HG03045 (cell line): ENCODE results near the gene SEPTIN6.
A peak's percentile ranks its signal among the peaks of the same experiment; 100 is the strongest.
"Not testable (repeated sequence)": the region's sequence is repeated elsewhere in the genome, so short reads cannot be mapped to it uniquely, and the experiment has no call there.

Source experiments
- ATAC-seq: cut with Tn5 transposase; IDR thresholded peaks from one replicate; pipeline ENCODE4 v1.9.1; 2021; ENCODE audit warnings: mild to moderate bottlenecking, moderate library complexity; ENCODE audit not compliant: unreplicated experiment

The SEPTIN6 gene

DNA sequence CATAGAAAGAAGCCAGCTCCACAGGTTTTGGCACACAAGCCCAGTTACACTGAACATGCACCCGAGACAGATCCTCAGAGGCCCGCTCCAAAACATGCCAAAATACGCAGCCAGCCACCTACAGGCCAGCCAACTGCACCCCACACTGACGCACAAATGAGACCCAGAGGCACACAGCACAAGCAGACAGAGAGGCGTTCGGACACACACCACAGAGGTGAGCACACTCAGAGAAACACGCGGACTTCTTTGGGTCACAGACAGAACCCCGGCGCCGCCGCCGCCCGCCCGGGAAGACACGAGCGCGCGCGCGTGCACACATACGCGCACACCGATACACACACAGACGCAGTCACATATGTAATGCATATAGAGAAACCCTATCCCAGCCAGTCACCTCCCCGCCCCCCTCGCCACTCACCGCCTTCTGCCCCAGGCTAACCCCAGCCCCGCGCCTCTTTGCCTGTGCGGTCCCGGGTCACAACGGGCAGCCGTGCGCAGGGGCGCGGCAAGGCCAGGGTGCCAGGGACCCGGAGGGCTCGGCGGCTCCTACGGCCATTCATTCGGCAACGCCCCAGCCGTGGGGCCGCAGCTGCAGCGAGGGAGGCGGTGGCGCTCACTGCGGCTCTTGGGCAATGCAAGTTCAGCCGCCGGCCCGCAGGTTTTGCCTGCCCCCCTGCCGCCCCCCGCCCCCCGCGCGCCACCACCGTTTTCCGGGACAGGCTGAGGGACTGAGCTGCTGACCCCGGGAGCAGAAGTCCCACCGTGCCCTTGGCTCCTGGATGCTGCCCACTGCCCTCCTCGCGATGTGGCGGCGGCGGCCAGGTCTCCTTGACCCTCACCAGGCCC, 553 bp downstream of the SEPTIN6 start:
- ATAC-seq, result peak; percentile 25

DNA sequence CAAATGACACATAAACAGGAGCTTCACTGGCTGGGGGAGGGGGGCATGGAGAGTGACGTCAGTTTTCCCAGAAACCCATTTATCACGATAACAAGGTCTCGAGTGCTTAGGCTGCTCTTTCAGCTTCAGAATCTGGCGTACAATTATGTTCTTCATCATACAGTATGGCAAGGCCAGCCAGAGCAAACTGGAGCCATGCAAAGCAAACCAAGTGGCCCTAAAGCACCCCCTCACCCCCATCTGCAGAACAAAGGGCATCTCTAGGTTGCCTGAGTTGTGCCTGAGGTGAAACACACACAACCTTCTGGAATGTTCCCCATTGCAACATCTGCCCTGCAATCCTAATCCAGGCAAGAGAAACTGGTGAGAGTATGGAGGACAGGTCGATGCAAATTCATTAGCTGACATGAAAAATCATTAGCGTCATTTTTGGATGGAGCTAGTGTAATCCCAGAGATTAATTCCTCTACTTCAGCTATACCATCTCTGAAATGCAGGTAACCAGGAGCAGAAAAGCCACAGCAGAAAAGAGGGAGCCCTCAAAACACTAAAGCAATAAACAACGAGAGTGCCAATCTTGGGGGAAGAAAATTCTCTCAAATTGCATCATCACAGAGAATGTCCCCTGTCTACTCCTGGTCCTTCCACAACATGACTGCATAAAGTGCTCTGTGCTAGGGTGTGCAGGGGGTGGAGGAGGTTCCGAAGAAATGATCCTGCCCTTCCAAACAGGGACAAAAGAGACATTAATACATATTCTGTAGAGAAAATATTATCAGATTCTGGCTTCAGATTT, 1.8 kb downstream of the SEPTIN6 start:
- ATAC-seq, result no peak

DNA sequence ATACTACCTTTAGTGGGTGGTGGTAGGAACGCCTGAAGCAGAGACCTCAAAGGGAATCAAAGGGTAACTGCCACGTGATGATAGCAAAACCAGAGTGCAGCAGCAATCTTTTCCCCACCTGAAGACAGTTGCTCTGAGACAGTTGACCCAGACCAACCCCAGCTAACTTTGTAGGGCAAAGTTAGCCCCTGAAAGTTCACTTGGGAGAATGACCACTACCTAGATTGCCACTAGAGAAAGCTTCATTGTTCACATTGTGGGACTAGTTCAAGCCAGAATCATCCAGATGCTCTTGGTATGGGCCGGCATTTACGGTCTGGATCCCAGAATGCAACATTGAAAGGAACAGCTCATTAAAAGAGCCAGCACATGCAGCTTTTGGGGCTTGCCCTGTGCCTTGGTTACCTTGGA, 4.1 kb downstream of the SEPTIN6 start:
- no peak for ATAC-seq

DNA sequence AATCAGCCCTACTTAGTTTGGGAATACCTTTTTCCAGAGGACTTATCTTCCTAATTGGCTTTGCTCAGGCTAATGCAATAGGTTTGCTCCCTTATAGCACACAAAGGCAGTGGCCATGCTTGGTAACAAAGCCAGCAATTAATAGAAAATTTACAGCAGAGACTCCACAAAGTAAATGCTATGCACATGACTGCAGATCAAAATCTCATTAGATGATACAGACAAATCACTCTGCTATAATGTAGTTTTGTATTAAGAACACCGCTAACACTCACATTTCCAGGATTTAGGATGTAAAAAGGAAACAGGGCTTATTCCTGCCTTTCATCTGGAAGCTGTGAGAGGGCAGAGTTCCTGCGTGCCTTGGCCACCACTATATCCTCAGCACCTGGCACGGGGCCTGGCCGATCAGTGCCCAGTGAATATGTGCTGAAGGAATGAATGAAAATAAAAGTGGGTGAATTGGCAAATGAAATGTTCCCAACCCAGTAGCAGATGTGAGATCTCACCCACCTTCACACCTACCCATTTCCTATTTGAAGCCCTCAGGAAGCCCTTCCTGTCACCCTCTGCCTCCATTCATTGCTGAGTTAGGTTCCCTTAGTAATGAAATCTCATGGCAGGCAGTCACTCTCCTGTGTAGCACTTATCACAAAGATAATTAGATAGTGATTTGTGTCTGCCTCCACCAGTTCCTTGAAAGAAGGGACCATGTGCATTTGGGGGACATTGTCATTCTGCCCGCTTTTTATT, 5.1 kb downstream of the SEPTIN6 start:
- no peak for ATAC-seq

DNA sequence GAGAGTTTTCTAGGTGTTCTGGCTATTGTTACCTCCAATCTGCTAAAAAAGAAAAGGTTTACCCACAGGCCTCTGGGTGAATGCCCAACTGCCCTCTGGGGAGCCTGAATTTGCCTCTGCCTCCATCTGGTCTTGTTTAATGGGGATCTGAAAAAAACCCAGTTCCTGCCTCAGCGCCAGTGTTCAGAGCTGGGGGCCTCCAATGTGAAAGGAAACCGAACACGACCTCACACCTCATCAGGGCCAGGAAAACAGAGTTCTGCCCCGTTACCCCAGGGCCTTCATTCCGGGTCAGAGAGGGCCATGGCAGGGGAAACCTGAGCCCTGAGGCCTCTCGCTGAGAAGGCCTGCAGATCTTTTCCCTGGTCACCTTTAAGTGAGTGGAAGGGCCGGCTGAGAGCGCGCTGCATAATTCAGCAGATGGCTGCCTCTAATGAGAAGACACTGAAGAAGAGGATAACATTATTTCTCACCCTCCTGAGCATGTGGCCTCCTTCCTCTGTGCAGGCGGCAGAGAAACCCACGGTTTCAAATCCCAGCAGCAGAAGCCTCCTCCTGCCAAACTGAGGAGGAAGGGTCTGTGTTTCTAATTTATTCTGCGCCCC, 6.8 kb downstream of the SEPTIN6 start:
- ATAC-seq, result peak; percentile 39

DNA sequence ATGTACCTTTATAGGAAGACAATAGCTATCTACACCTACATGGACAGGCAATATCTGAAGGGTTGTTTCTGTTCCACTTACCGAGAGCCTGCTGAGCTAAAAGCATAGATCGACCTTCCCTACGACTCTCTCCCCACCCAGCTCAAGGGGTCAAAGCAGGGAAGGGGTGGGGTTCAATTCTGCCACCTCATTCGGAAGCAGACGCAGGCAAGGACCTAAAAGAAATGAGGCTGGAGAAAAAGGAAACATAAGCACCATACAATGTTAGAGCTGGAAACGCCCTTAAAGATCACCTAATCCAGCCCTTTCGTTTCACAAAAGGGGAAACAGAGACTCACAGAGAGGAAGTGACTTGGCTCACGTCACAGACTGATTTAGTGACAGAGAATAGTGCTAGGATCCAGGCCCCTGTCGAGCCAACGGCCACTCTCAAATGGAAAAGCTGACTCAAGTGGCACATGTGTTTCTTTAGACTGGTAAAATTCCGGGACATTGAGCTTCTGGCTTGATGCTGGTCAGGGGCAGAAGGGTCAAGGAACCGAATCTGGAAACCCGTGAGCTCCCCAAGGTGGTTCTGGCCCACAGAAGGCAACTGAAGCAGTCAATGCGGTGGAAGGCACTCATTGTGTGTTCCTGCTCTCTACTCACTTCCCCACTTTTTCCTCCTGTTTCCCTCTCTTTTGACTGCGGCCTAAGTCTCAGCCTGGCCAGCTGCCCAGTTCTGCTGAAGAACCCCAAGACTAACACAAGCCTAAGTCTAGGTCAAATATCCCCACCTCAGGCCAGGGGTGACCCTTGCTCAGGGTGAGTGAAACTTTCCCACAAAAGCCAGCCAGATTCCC, 7.5 kb downstream of the SEPTIN6 start:
- no peak for ATAC-seq

DNA sequence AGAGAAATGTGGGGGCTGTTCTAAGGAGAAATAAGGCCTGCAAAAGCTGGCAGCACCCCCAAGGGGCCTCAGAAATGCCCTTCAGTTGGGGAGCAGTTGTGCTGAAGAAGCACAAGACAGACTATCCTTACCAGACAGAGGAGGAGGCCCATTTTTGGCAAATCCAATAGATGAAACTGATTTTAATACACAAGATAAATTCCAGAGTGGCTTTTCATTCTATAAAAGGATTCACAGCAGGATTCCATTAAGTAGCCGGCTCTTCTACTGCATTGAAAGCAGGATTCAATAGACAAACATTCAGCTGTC, 8.1 kb downstream of the SEPTIN6 start:
- no peak for ATAC-seq

DNA sequence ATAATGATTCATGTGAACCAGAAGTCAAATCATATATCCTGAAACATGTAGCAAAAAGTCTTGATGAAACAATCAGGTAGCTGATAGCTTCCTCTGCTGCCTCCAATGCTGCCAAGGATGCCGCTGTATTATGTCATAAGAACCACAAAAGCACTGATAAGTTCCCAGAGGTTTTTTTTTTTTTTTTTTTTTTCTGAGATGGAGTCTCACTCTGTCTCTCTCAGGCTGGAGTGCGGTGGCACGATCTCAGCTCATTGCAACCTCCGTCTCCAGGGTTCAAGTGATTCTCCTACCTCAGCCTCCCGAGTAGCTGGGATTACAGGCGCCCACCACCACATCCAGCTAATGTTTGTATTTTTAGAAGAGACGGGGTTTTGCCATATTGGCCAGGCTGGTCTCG, 8.7 kb downstream of the SEPTIN6 start:
- ATAC-seq, result not testable (repeated sequence)

DNA sequence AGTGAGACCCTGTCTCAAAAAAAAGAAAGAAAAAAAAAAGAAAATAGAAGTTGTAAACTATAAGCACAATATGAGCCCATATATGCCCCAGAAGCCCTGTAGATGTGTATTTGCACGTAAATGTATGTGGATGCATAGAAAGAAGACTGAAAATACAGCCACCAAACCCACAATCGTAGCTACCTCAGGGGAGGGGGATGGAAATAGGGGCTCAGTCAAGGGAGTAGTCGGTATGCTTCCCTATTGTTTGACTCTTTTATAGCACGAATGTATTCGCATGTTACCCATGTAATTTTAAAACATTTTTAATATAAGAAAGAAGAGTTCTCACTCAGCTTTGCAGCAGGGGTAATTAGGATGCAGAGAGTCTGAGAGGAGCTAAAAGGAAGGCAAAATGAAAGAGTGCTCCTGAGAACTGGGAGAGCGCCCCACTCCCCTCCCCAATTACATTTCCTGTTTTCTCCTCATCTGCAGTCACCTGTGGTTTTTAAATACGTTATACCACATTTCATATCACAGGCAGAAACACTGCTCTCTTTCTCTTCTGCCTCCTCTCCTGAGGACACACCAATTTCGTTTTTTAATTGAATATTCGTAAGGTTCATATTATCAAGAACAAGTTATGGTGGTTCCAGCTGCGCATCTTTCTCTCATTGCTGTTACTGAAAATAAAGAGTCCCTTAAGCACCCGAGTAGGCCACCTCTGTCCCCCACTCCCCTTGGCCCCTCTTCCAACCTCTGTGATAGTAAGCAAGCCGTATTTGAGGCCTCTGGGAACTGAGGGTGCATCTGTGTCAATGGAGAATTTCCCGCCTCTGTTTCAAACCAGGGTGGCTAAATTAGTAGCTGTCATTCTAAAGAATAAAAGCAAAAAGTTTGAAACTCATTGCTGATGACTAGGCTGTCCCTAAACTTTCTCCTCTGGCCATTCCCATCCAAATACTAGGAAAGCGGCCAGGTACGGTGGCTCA, 10.7 kb downstream of the SEPTIN6 start:
- no peak for ATAC-seq

DNA sequence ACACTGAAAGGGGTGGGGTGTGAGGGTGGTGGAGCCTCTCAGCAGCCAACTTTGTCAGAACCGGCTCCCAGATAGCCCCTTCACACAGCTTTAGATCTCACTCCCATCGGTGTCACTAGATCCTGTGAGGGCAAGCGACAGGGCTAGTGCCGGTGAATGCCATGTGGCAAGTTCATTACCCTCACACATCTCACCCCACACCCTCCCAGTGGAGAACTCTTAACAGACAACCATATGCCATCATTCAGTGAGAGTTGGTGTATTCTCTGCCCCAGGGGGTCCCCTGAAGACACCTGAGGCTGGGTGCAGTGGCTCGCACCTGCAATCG, 15.3 kb downstream of the SEPTIN6 start:
- no peak for ATAC-seq

DNA sequence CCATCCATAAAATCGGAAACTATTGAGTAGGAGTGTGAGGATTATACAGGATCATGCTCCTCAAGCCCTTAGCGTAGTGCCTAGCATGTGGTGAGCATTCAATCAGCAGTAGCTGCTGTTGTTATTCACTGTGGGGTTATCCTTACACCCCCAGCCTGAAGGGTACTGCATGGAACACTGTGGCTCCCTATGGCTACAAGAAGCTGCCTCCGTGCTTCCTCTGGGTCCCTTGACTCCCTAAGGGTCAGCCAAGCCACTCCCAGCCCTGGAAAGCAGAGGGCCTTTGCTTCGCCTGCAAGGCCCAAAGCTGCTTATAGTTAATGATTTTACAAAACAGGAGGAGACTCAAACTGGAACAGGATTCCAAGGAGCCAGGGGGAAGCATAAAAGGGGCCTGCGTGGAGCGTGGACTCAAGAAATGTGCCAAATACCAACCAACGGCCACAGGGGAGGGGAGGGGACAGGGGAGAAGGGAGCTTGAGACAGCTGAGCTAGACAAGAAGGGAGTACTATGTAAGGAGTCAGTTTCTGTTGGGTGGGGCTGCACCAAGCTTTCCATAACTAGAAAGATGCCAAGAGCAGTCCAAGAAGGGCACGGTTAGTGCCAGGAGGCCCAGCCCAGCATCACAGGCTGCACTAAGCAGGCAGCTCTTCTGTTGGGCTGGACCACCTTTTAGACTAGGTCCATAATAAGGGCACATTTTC, 15.9 kb downstream of the SEPTIN6 start:
- ATAC-seq, result no peak

DNA sequence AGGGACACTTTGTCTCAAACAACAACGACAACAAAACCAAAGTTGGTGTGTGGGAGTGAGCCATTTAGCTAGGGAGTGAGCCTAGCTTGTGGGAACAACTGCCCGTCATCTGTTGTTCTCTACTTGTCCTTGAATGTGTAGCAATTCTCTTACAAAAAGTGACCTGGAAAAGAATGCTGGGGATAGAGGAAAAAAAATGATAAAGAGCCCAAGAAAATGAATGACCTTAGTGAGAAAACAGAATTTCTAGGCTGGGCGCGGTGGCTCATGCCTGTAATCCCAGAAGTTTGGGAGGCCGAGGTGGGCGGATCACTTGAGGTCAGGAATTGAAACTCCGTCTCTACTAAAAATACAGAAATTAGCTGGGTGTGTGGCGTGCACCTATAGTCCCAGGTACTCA, 19.6 kb downstream of the SEPTIN6 start:
- no peak for ATAC-seq

DNA sequence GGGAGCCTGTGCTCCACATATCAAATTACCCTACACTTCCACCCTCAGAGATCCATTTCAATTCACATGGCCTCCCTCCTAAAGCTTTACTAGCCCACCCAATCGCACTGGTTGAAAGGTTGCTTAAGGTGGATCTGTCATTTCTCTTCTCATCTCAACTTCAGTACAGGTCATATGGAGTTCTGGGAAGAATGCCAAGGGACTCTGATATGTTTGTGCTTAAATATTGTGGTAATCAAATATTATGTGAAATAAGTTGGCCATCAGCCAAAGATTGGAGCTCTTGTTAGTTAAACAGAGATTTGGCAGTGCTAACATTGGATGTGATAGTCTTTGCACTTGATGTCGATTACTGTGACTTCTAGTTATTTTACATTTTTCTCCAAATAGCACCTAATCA, 20.5 kb downstream of the SEPTIN6 start:
- no peak for ATAC-seq

DNA sequence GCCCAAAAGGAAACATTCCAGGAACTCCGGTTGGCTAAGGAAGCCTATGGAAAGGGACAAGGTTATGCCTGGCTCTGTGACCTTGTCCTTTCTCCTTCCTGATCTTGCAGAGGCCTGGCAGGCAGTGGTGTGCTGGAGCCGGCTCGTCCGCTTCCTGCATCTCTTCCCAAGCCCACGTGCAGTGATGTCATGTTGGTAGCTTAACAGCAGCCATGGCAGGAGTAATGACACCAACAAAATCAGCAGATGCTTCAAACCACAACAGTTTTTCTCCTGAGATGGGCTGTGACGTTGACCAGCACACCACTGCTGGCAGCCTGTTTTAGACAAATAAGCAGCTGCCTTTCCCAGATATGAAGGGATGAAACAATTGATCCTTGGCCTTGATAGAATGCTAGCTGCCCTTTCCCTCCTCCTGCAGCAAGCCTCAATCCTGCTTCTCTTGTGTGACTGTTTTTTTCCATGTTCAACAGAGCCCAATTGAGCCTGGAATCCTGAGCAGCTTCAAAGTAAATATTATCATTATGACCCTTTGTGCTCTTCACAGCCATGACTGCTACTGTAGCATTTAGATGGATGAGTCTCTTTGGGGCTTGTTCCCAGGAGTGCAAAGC, 23.4 kb downstream of the SEPTIN6 start:
- no peak for ATAC-seq

DNA sequence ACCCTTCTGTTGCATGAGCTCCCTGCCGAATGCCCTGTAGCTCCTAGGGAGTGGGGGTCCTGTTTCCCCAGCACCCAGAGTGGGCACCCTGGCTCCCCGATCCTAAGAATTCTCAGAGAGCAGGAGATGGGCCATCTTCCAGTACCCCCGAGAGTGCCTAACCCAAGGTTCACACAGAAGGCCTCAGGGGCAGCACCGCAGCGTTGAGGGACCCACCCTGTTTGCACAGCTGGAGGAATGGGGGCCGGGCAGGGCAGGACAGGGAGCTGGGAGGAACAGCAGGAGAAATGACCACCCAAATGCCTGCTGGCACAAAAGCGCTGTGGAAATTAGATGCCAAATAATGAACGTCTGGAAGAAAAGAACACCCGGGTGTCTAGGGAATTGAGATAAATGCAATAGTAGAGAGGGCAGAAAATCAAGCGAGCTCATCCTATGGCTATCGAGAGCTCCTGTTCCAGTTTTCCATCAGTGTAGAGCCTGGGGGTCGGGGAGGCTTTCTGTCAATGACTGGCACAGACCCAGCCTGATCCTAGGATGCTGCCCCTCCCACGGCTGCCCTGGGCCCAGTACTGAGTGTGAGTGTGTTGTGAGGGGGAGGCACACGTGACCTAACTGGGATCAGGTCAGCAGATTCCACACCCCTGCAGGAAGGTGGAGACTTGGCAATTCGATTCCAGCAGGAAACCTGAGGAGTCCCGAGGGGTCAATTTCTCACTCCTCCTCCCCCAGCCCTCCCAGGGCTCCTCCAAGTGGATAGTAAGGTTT, 25.7 kb downstream of the SEPTIN6 start:
- ATAC-seq, result no peak

DNA sequence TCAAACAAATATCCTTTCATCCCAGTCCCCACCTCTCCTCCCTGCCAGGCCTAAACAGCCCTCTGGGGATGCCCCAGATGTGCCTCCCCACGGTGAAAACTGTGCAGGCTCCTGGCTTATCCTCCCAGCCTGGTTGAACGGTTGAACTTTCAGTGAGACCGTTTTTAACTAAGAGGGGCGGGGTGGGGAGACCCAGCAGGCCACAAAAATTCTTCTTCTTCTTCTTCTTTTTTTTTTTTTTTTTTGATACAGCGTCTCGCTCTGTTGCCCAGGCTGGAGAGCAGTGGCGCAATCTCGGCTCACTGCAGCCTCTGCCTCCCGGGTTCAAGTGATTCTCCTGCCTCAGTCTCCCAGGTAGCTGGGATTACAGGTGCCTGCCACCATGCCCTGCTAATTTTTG, 28.1 kb downstream of the SEPTIN6 start:
- ATAC-seq, result peak; percentile 56

DNA sequence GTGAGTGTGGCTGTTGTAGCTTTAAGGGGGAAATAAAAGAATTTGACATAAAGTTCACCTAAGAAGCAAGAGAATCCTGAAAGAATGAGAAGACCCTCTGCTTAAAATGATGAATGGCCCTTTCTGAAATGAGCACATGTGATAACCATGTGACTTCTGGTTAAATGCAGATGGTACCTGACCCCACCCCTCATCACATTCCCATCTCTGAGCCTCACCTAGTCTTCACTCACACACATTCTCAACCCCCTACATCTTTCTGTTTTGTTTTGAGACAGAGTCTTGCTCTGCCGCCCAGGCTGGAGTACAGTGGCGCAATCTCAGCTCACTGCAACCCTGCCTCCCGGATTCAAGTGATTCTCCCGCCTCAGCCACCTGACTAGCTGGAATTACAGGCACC, 31.5 kb downstream of the SEPTIN6 start:
- no peak for ATAC-seq

DNA sequence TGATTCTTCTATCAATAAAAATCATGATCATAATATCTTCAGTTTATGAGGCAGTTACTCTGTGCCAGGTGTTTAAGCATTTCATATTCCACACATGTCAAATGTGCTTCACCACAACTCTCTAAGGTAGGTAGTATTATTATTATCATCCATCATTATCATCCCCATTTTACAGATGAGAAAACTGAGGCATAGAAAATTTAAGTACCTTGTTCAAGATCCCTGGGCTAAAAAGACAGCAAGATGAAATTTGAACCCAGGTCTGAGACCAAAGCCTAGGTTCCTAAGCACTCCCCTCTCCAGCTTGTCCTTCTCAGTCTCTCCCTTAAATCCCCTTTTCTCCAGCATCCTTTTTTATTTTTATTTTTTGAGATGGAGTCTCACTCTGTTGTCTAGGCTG, 33.4 kb downstream of the SEPTIN6 start:
- no peak for ATAC-seq
